Stomach smooth muscle (tissue), 2 donors: ENCODE data around the gene CTU2.

Source experiments
- H3K27ac ChIP-seq: one replicate; pipeline ENCODE4 v1.7.0; 2013; ENCODE audit warnings: mild to moderate bottlenecking, low read length, inconsistent platforms
- H3K27me3 ChIP-seq, 2 donors: one replicate each; pipeline ENCODE4 v1.7.0; 2013; ENCODE audit warnings: low read length in 2 of 2; ENCODE audit not compliant: insufficient read depth in 2 of 2, control insufficient read depth in 1 of 2
- H3K36me3 ChIP-seq, 2 donors: one replicate each; pipeline ENCODE4 v1.7.0; 2013; ENCODE audit warnings: low read length in 2 of 2; ENCODE audit not compliant: control insufficient read depth in 2 of 2, insufficient read depth in 2 of 2
- H3K4me1 ChIP-seq: one replicate; pipeline ENCODE4 v1.7.0; 2013; ENCODE audit warnings: low read length; ENCODE audit not compliant: control insufficient read depth, insufficient read depth
- H3K4me3 ChIP-seq, 2 donors: one replicate each; pipeline ENCODE4 v1.7.0; 2013; ENCODE audit warnings: low read length in 2 of 2
- H3K9ac ChIP-seq, 2 donors: one replicate each; pipeline ENCODE4 v1.7.0; 2013; ENCODE audit warnings: low read length in 2 of 2, mild to moderate bottlenecking in 1 of 2
- H3K9me3 ChIP-seq, 2 donors: one replicate each; pipeline ENCODE4 v1.7.0; 2013; ENCODE audit warnings: low read length in 2 of 2; ENCODE audit not compliant: control insufficient read depth in 2 of 2
- donor health status: healthy.
- donor health status: Pancreatic carcinoma.

The CTU2 gene

DNA sequence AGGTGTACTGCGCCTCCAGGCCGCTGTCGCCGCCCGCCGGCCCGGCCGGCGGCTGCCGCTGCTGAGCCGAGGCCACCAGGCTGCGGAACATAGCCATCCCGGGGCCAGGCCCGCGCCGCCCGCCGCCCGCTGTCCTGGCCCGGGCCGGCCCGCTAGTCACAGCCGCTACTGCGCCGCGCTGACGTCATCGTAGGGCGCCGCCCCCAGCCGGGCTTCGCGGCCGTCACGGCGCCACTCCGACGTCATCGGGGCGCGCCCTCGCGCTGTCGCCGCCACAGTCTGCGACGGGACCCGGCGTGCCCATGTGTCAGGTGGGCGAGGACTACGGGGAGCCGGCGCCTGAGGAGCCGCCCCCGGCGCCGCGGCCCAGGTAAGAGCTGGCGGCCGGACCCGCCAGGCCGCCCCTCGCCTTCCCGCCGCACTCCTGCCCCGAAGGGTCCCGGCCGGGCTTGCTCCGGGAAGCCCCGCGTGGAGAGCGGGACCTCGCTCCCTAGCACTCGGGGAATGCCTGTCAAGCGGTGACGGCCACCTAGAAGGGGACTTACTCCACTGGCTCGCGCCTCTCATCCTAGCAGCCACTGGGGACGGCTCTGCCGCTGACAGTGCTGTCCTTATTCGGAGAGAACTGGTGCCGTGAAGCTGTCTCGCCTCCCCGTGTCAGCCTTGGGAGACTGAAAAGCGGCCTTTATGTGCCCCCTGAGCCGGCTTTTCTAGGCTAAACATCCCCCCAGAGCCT, at the start of gene CTU2, which contains the start of gene RNF166:
Gene CTU2, plus strand, starts transcription at position 275 of the 736 bp plus-strand sequence. Its CDS starts 28 bp downstream, at position 303.
Gene RNF166, minus strand, starts transcription at position 180 of the 736 bp plus-strand sequence. Its CDS starts 83 bp downstream, at position 97.
- peaks cover 0 to 4% of the 10 kb centered on the region in 2 donors for H3K36me3 ChIP-seq
- peak within 1 kb of the TSS; percentile 86 to 95 for H3K9ac ChIP-seq
- peaks cover 27% of the 10 kb centered on the region for H3K4me1 ChIP-seq
- H3K4me3 ChIP-seq: peak within 1 kb of the TSS; percentile 97
- no peaks in the 10 kb centered on the region for H3K9me3 ChIP-seq
- H3K27me3 ChIP-seq: no peaks in the 10 kb centered on the region
- H3K27ac ChIP-seq: peak within 1 kb of the TSS; percentile 70

DNA sequence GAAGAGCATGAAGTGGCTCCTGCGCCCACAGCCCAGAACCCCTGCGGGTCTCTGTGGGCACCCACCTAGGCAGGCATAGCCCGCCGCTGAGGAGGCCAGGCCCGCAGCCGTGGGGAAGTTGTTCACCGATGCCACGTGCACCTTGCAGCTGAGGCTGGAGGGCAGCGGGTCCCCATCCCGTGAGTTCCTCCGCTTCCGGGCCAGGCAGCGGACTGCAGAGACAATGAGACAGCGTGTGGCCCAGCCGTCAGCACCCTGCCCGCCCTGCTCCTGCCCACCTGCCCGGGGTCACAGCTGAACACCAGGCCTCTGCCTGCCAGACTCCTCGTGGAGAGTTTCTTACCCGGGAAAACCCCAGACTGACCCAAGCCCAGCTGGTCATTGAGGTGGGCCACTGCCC, 48.9 kb upstream of the CTU2 start:
- Histone ChIP-seq H3K4me1 (peaks cover 5% of the 10 kb centered on the region), H3K9me3 (no peaks in the 10 kb centered on the region), H3K4me3 (no peak overlapping the region), H3K9ac (no peak overlapping the region), H3K36me3 (peaks cover 4 to 16% of the 10 kb centered on the region in 2 donors), H3K27ac (no peak overlapping the region), H3K27me3 (no peaks in the 10 kb centered on the region)

DNA sequence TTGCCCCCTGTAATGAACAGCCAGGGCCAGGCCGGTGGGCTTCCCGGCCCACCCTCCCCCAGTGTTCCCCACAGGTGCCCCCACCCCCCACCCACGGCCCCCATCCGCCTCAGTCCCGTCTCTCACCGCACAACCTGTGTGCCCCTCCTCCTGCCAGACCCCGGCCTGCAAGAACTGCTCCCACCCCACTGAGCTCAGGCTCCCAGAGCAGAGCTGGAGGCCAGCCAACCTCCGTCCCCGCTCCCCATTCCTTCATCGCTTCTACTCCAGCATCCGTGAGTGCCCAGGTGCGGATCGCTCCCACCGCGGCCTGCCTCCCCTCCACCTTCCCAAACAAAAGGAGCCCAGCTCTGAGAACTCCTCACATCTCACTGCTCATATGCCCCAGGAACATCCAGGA, 47.6 kb upstream of the CTU2 start:
- Histone ChIP-seq H3K27ac (no peak overlapping the region), H3K4me1 (peaks cover 7% of the 10 kb centered on the region), H3K36me3 (peaks cover 4 to 13% of the 10 kb centered on the region in 2 donors), H3K9ac (no peak overlapping the region), H3K4me3 (no peak overlapping the region), H3K9me3 (no peaks in the 10 kb centered on the region), H3K27me3 (no peaks in the 10 kb centered on the region)

DNA sequence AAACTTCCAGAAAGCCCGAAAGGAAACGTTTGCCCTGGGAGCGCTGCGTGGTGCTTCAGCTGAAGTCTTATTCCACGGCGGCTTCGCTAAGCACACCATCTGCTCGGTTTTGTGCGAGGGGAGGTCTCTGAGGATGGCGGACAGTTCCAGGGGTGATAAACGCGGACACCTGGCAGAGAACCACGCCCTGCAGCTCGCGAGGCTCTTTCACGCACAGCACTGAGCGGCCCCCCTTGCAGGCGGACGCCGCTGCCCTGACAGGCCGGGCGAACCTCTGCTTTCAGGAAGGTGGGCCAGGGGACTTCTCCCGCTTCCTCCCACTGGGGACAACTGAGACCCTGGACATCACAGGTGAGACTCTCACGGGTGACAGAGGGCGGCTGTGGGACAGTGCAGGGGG, 47.1 kb upstream of the CTU2 start:
- no peaks in the 10 kb centered on the region for H3K9me3 ChIP-seq
- no peak overlapping the region for H3K9ac ChIP-seq
- H3K27me3 ChIP-seq: no peaks in the 10 kb centered on the region
- H3K4me3 ChIP-seq: no peak overlapping the region
- peaks cover 4 to 12% of the 10 kb centered on the region in 2 donors for H3K36me3 ChIP-seq
- H3K4me1 ChIP-seq: peaks cover 10% of the 10 kb centered on the region
- no peak overlapping the region for H3K27ac ChIP-seq

DNA sequence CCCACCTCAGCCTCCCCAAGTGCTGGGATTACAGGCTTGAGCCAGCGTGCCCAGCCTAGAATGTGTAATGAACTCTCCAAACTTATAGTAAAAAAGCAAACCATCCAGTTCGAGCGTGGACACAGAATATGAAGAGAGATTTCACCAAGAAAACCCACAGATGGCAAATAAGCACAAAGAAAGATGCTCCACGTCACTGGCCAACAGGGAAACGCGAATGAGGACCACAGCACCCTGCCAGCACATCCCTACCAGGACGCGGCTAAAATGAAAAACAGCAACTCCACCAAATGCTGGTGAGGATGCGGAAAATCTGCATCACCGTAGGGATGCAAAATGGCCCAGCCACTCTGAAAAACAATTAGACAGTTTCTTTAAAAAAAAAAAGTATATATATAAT, 44.8 kb upstream of the CTU2 start:
- Histone ChIP-seq H3K9ac (no peak overlapping the region), H3K9me3 (no peaks in the 10 kb centered on the region), H3K4me1 (peaks cover 10% of the 10 kb centered on the region), H3K27ac (no peak overlapping the region), H3K36me3 (peaks cover 0 to 4% of the 10 kb centered on the region in 2 donors), H3K27me3 (no peaks in the 10 kb centered on the region), H3K4me3 (no peak overlapping the region)

DNA sequence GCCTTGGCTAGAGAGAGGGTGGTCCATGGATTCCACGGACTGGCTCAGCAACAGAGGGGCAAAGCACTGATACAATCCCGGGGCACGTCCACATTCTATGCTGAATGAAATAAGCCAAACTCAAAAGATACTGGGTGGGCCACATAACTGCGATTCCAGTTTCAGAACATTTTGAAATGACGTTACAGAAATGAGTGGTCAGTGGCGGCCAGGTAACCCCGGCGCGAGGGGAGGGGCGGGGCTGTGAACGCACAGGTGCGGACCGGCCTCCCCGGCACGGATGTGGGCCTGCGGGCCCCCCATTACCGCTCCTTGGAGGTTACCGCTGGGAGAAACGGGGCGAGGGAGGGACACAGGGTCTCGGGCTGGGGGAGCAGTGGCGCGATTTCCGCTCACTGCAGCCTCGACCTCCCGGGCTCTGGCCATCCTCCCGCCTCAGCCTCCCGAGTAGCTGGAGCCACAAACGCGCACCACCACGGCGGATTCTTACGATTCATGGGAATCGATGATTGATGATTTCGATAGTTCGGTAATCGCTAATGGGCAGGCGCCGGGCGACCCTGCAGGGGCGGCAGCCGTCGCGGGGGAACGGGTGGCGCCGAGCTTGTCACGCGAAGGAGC, 44.0 kb upstream of the CTU2 start:
- Histone ChIP-seq H3K9me3 (no peaks in the 10 kb centered on the region), H3K4me3 (peak overlapping the region; percentile 85 to 89), H3K36me3 (peaks cover 0 to 2% of the 10 kb centered on the region in 2 donors), H3K4me1 (peaks cover 10% of the 10 kb centered on the region), H3K27me3 (no peaks in the 10 kb centered on the region), H3K9ac (peak overlapping the region; percentile 81 to 86), H3K27ac (peak overlapping the region; percentile 46)

DNA sequence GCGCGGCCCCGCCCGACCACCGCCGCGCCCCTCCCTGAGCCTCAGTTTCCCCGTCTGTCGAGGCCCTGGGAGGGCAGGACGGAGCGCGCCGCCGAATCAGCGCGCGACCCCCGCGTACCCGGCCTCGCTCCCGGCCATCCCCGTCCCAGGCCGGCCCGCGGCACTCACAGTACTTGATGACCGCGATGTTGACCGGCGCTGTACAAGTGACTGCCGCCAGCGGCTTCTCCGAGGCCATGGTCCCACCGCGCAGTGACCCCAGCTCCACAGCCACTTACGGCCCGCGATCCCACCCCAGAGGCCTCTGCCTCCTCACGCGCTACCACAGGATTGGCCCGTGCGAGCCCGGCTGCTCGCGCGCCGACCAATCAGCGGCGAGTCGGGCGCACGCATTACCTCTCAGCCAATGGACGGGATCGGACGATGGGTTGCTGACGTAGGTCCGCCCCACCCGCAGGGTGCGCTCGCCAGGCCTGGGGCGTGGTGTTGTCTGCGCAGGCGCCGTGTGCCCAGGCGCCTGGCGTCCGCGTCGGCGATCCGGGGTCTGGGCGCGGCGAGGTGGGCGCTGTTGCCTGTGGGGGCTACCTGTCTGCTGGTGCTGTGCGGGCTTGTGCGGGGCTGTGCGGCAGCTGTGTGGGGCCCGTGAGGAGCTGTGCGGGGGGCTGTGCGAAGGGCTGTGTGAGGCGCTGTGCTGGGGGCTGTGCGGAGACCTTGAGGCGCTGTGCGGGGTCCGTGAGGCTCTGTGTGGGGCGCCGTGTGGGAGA, 43.3 kb upstream of the CTU2 start, which contains the start of gene MVD:
Gene MVD, minus strand, starts transcription at position 249 of the 764 bp plus-strand sequence. Its CDS starts 11 bp downstream, at position 238.
- Histone ChIP-seq H3K4me1 (peaks cover 10% of the 10 kb centered on the region), H3K36me3 (peaks cover 0 to 2% of the 10 kb centered on the region in 2 donors), H3K27me3 (no peaks in the 10 kb centered on the region), H3K27ac (peak within 1 kb of the TSS; percentile 46), H3K4me3 (peak within 1 kb of the TSS; percentile 85 to 89), H3K9ac (peak within 1 kb of the TSS; percentile 81 to 86), H3K9me3 (no peaks in the 10 kb centered on the region)

DNA sequence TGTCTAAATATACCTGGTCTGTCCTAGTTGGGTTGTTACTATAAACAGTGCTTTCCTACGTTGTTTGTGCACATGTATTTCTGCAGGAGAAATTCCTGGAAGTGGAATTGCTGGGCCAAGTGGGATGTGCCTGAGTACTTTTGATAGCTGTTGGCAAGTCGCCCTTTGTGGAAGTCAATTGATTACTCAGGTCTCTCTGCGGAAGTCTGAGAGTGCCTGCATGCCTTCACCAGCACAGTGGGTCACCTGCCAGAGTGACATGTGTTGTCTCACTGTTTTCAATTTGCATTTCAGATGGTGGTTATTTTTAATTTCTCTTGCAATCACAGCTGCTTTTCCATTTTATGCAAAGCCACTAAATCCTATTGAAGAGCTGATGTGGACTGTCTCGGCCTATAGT, 41.2 kb upstream of the CTU2 start:
- no peaks in the 10 kb centered on the region for H3K36me3 ChIP-seq
- H3K9ac ChIP-seq: no peak overlapping the region
- H3K4me3 ChIP-seq: no peak overlapping the region
- peaks cover 10% of the 10 kb centered on the region for H3K4me1 ChIP-seq
- H3K27me3 ChIP-seq: no peaks in the 10 kb centered on the region
- H3K9me3 ChIP-seq: no peaks in the 10 kb centered on the region
- H3K27ac ChIP-seq: no peak overlapping the region

DNA sequence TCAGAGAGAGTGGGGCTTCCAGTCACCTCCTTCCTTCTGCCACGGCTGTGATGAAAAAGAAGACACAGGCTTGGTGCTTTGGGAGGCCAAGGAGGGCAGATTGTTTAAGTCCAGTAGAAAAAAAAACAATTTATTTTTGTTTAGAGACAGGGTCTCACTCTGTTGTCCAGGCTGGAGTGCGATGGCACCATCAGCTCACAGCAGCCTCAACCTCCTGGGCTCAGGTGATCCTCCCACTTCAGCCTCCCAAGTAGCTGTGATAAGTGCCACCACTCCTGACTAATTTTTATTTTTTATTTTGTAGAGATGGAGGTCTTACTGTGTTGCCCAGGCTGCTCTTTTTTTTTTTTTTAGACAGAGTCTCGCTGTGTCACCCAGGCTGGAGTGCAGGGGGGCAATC, 40.7 kb upstream of the CTU2 start:
- Histone ChIP-seq H3K27ac (no peak overlapping the region), H3K27me3 (no peaks in the 10 kb centered on the region), H3K9ac (no peak overlapping the region), H3K9me3 (no peaks in the 10 kb centered on the region), H3K4me1 (peaks cover 10% of the 10 kb centered on the region), H3K36me3 (no peaks in the 10 kb centered on the region), H3K4me3 (no peak overlapping the region)

DNA sequence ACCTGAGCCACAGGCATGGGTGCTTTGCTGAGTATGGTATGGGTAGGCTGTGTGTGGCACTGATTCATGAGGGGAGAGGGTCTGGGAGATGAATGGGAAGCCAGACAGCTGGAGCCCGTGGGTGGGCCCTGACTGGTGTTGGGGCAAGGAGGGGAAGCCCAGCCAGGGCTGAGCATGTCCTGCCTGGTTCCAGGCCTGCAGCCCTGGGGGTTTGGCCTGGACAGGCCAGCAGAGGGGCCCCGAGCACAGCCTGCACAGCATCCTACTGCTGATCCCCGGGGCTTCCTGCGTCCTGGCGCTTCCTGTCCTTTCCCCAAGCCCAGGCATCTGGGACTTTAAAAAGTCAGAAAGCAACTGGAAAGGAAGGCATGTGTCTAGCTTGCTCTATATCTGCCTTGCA, 38.8 kb upstream of the CTU2 start:
- no peaks in the 10 kb centered on the region for H3K9me3 ChIP-seq
- no peak overlapping the region for H3K27ac ChIP-seq
- no peak overlapping the region for H3K4me3 ChIP-seq
- peaks cover 3% of the 10 kb centered on the region for H3K4me1 ChIP-seq
- H3K9ac ChIP-seq: no peak overlapping the region
- no peaks in the 10 kb centered on the region for H3K36me3 ChIP-seq
- no peaks in the 10 kb centered on the region for H3K27me3 ChIP-seq
